ENCODE data around the gene ERBB4. TPM values are rescaled to one million over a fixed set of nuclear protein-coding genes. Genes with fewer than 3 reads are reported as not detected.
"Not testable (repeated sequence)": the region's sequence is repeated elsewhere in the genome, so short reads cannot be mapped to it uniquely, and the experiment has no call there.

The ERBB4 gene
- total RNA-seq, 5 donors from 2014 or later (not counting 1 experiment from before 2014, with no cell fraction given) = 0.03 to 0.06 TPM; not detected in 3

GRCh38 chr2:212484563-212485080 lies 54.0 kb downstream of the ERBB4 start:
- no peaks in the 10 kb centered on the region for H3K27me3 ChIP-seq (replicated peaks in 1 of 2; ENCODE audit: control insufficient read depth in 2 of 2, extremely low read depth in 1 of 2, insufficient read depth in 2 of 2, low read length in 1 of 2)
- Mint-ChIP-seq H3K27me3 (no peaks in the 10 kb centered on the region), H3K9me3 (peaks cover 0 to 6% (median 0%) of the 10 kb centered on the region in 3 donors), H3K4me3 (no peak overlapping the region), H3K36me3 (no peaks in the 10 kb centered on the region), H3K4me1 (no peaks in the 10 kb centered on the region), H3K27ac (no peak overlapping the region)
- 71% methylated on average over 4 of the region's 4 CpGs for WGBS (ENCODE audit: insufficient coverage)
- ATAC-seq (replicated peaks in 1 of 4) = no peak
- H3K9me3 ChIP-seq = no peaks in the 10 kb centered on the region
- no peak overlapping the region for H3K27ac ChIP-seq (ENCODE audit: low read length)
- H3K4me1 ChIP-seq (ENCODE audit: control insufficient read depth in 1 of 2, extremely low read depth in 1 of 2, insufficient read depth in 2 of 2, low read length in 2 of 2) = no peaks in the 10 kb centered on the region
- CTCF ChIA-PET = no interaction called here
- H3K36me3 ChIP-seq (ENCODE audit: control insufficient read depth in 2 of 2, extremely low read depth in 1 of 2, insufficient read depth in 1 of 2, low read length in 1 of 2) = no peaks in the 10 kb centered on the region
- no peak for DNase-seq
- POLR2A ChIA-PET = no interaction called here
- H3K4me3 ChIP-seq (ENCODE audit: control insufficient read depth in 1 of 2, extremely low read depth in 1 of 2, low read length in 1 of 2) = no peak overlapping the region

- no peaks in the 10 kb centered on the region for H3K27me3 Mint-ChIP-seq
- CTCF ChIA-PET = no interaction called here
These were observed 58.2 kb downstream of the ERBB4 start for GRCh38 chr2:212480447-212480846.

GRCh38 chr2:212477571-212477970 lies 61.0 kb downstream of the ERBB4 start:
- ChIA-PET POLR2A (no interaction called here), CTCF (no interaction called here)
- Mint-ChIP-seq H3K4me1 (no peaks in the 10 kb centered on the region), H3K9me3 (peaks cover 0 to 9% (median 3%) of the 10 kb centered on the region in 3 donors), H3K4me3 (no peak overlapping the region), H3K36me3 (no peaks in the 10 kb centered on the region), H3K27me3 (no peaks in the 10 kb centered on the region), H3K27ac (no peak overlapping the region)
- ATAC-seq (replicated peaks in 1 of 4) (no peak), DNase-seq (no peak)
- H3K9me3 ChIP-seq = no peaks in the 10 kb centered on the region
- H3K27me3 ChIP-seq (replicated peaks in 1 of 2; ENCODE audit: control insufficient read depth in 2 of 2, extremely low read depth in 1 of 2, insufficient read depth in 2 of 2, low read length in 1 of 2) = no peaks in the 10 kb centered on the region
- no peak overlapping the region for H3K27ac ChIP-seq (ENCODE audit: low read length)
- WGBS (ENCODE audit: insufficient coverage) = 50% methylated on average over 1 of the region's 2 CpGs
- no peak overlapping the region for H3K4me3 ChIP-seq (ENCODE audit: control insufficient read depth in 1 of 2, extremely low read depth in 1 of 2, low read length in 1 of 2)
- no peaks in the 10 kb centered on the region for H3K4me1 ChIP-seq (ENCODE audit: control insufficient read depth in 1 of 2, extremely low read depth in 1 of 2, insufficient read depth in 2 of 2, low read length in 2 of 2)
- no peaks in the 10 kb centered on the region for H3K36me3 ChIP-seq (ENCODE audit: control insufficient read depth in 2 of 2, extremely low read depth in 1 of 2, insufficient read depth in 1 of 2, low read length in 1 of 2)

More at GRCh38 chr2:212480447-212480846, 58.2 kb downstream of the ERBB4 start:
- no peaks in the 10 kb centered on the region for H3K36me3 ChIP-seq (ENCODE audit: control insufficient read depth in 2 of 2, extremely low read depth in 1 of 2, insufficient read depth in 1 of 2, low read length in 1 of 2)
- H3K27ac ChIP-seq (ENCODE audit: low read length) = no peak overlapping the region
- no peaks in the 10 kb centered on the region for H3K27me3 ChIP-seq (replicated peaks in 1 of 2; ENCODE audit: control insufficient read depth in 2 of 2, extremely low read depth in 1 of 2, insufficient read depth in 2 of 2, low read length in 1 of 2)
- ATAC-seq (replicated peaks in 1 of 4) (no peak), DNase-seq (no peak)
- H3K4me3 ChIP-seq (ENCODE audit: control insufficient read depth in 1 of 2, extremely low read depth in 1 of 2, low read length in 1 of 2) = no peak overlapping the region
- 71% methylated on average over 1 of the region's 1 CpG for WGBS (ENCODE audit: insufficient coverage)
- POLR2A ChIA-PET = interaction anchor here in 1 of 2 donors (0.7 kb wide), 1 partner anchor 525 kb away, joined by 3 read pairs; no protein-coding TSS in a partner anchor
- no peak overlapping the region for H3K27ac Mint-ChIP-seq
- no peaks in the 10 kb centered on the region for H3K4me1 Mint-ChIP-seq
- peaks cover 0 to 9% (median 0%) of the 10 kb centered on the region in 3 donors for H3K9me3 Mint-ChIP-seq
- H3K4me3 Mint-ChIP-seq = no peak overlapping the region
- no peaks in the 10 kb centered on the region for H3K9me3 ChIP-seq
- H3K4me1 ChIP-seq (ENCODE audit: control insufficient read depth in 1 of 2, extremely low read depth in 1 of 2, insufficient read depth in 2 of 2, low read length in 2 of 2) = no peaks in the 10 kb centered on the region
- H3K36me3 Mint-ChIP-seq = no peaks in the 10 kb centered on the region

GRCh38 chr2:212473211-212473610 lies 65.4 kb downstream of the ERBB4 start:
- H3K27ac Mint-ChIP-seq = no peak overlapping the region
- ChIA-PET POLR2A (no interaction called here), CTCF (no interaction called here)
- no peaks in the 10 kb centered on the region for H3K4me1 ChIP-seq (ENCODE audit: control insufficient read depth in 1 of 2, extremely low read depth in 1 of 2, insufficient read depth in 2 of 2, low read length in 2 of 2)
- H3K36me3 ChIP-seq (ENCODE audit: control insufficient read depth in 2 of 2, extremely low read depth in 1 of 2, insufficient read depth in 1 of 2, low read length in 1 of 2) = no peaks in the 10 kb centered on the region
- H3K4me1 Mint-ChIP-seq = no peaks in the 10 kb centered on the region
- no peak overlapping the region for H3K4me3 Mint-ChIP-seq
- H3K36me3 Mint-ChIP-seq = no peaks in the 10 kb centered on the region
- H3K4me3 ChIP-seq (ENCODE audit: control insufficient read depth in 1 of 2, extremely low read depth in 1 of 2, low read length in 1 of 2) = no peak overlapping the region
- no peaks in the 10 kb centered on the region for H3K27me3 Mint-ChIP-seq
- H3K27ac ChIP-seq (ENCODE audit: low read length) = no peak overlapping the region
- WGBS (ENCODE audit: insufficient coverage) = no CpG with 5 or more reads among the region's 1 CpG
- H3K9me3 Mint-ChIP-seq = peaks cover 3% of the 10 kb centered on the region in 3 donors
- H3K9me3 ChIP-seq = no peaks in the 10 kb centered on the region
- H3K27me3 ChIP-seq (replicated peaks in 1 of 2; ENCODE audit: control insufficient read depth in 2 of 2, extremely low read depth in 1 of 2, insufficient read depth in 2 of 2, low read length in 1 of 2) = no peaks in the 10 kb centered on the region
- ATAC-seq (replicated peaks in 1 of 4) (no peak), DNase-seq (no peak)

- H3K27ac Mint-ChIP-seq; H3K9me3 Mint-ChIP-seq; H3K36me3 ChIP-seq (ENCODE audit: control insufficient read depth in 2 of 2, extremely low read depth in 1 of 2, insufficient read depth in 1 of 2, low read length in 1 of 2); H3K4me1 ChIP-seq (ENCODE audit: control insufficient read depth in 1 of 2, extremely low read depth in 1 of 2, insufficient read depth in 2 of 2, low read length in 2 of 2); POLR2A ChIA-PET; H3K4me1 Mint-ChIP-seq; CTCF ChIA-PET; H3K27me3 ChIP-seq (replicated peaks in 1 of 2; ENCODE audit: control insufficient read depth in 2 of 2, extremely low read depth in 1 of 2, insufficient read depth in 2 of 2, low read length in 1 of 2); H3K4me3 Mint-ChIP-seq; DNase-seq; ATAC-seq (replicated peaks in 1 of 4); H3K36me3 Mint-ChIP-seq; H3K27ac ChIP-seq (ENCODE audit: low read length); H3K4me3 ChIP-seq (ENCODE audit: control insufficient read depth in 1 of 2, extremely low read depth in 1 of 2, low read length in 1 of 2); H3K27me3 Mint-ChIP-seq; H3K9me3 ChIP-seq: not testable (repeated sequence)
- 38% methylated on average over 2 of the region's 2 CpGs for WGBS (ENCODE audit: insufficient coverage)
These were observed 71.1 kb downstream of the ERBB4 start for GRCh38 chr2:212467551-212467950.

GRCh38 chr2:212465456-212465855 lies 73.1 kb downstream of the ERBB4 start:
- no peaks in the 10 kb centered on the region for H3K4me1 Mint-ChIP-seq
- Histone ChIP-seq H3K4me3 (ENCODE audit: control insufficient read depth in 1 of 2, extremely low read depth in 1 of 2, low read length in 1 of 2) (no peak overlapping the region), H3K36me3 (ENCODE audit: control insufficient read depth in 2 of 2, extremely low read depth in 1 of 2, insufficient read depth in 1 of 2, low read length in 1 of 2) (no peaks in the 10 kb centered on the region), H3K9me3 (no peaks in the 10 kb centered on the region), H3K27ac (ENCODE audit: low read length) (no peak overlapping the region), H3K4me1 (ENCODE audit: control insufficient read depth in 1 of 2, extremely low read depth in 1 of 2, insufficient read depth in 2 of 2, low read length in 2 of 2) (no peaks in the 10 kb centered on the region), H3K27me3 (replicated peaks in 1 of 2; ENCODE audit: control insufficient read depth in 2 of 2, extremely low read depth in 1 of 2, insufficient read depth in 2 of 2, low read length in 1 of 2) (no peaks in the 10 kb centered on the region)
- WGBS (ENCODE audit: insufficient coverage) = no CpG with 5 or more reads among the region's 1 CpG
- ChIA-PET CTCF (no interaction called here), POLR2A (no interaction called here)
- no peak for DNase-seq
- ATAC-seq (replicated peaks in 1 of 4) = no peak
- H3K4me3 Mint-ChIP-seq = no peak overlapping the region
- peaks cover 9 to 11% (median 10%) of the 10 kb centered on the region in 3 donors for H3K9me3 Mint-ChIP-seq
- H3K27me3 Mint-ChIP-seq = no peaks in the 10 kb centered on the region
- H3K27ac Mint-ChIP-seq = no peak overlapping the region
- H3K36me3 Mint-ChIP-seq = no peaks in the 10 kb centered on the region

GRCh38 chr2:212461708-212462107 lies 76.9 kb downstream of the ERBB4 start:
- H3K36me3 ChIP-seq (ENCODE audit: control insufficient read depth in 2 of 2, extremely low read depth in 1 of 2, insufficient read depth in 1 of 2, low read length in 1 of 2); DNase-seq; CTCF ChIA-PET; H3K4me1 Mint-ChIP-seq; H3K4me3 ChIP-seq (ENCODE audit: control insufficient read depth in 1 of 2, extremely low read depth in 1 of 2, low read length in 1 of 2); H3K4me3 Mint-ChIP-seq; H3K4me1 ChIP-seq (ENCODE audit: control insufficient read depth in 1 of 2, extremely low read depth in 1 of 2, insufficient read depth in 2 of 2, low read length in 2 of 2); H3K27me3 Mint-ChIP-seq; ATAC-seq (replicated peaks in 1 of 4); POLR2A ChIA-PET; H3K9me3 ChIP-seq; H3K27ac Mint-ChIP-seq; H3K27me3 ChIP-seq (replicated peaks in 1 of 2; ENCODE audit: control insufficient read depth in 2 of 2, extremely low read depth in 1 of 2, insufficient read depth in 2 of 2, low read length in 1 of 2); H3K36me3 Mint-ChIP-seq; H3K27ac ChIP-seq (ENCODE audit: low read length): not testable (repeated sequence)
- WGBS (ENCODE audit: insufficient coverage) = no CpG with 5 or more reads among the region's 4 CpGs
- peaks cover 6 to 15% (median 14%) of the 10 kb centered on the region in 3 donors for H3K9me3 Mint-ChIP-seq

All from T-cell (primary cell).